Measurements from ENCODE around the gene PNMA8C.
"Not testable (repeated sequence)": the region's sequence is repeated elsewhere in the genome, so short reads cannot be mapped to it uniquely, and the experiment has no call there.

Gene PNMA8C

DNA sequence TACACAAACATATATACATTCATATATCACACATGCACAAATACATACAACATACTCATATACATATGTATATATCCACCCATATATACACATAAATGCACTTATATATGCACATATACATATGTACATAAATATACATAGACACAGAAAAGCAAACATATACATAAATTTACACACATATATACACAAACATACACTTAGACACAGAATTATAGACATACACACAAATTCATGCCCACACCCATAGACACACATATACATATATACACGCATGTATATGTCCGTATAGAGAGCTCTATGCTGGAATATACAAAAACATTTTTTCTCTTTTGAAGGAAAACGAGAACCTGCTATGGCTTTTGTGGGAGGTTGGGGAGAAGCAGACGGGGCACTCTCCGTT lies 22.0 kb upstream of the PNMA8C start:
- no peak for FAIRE-seq
- no peak for DNase-seq (ENCODE audit: insufficient read length, low spot score)
- TF ChIP-seq POLR2AphosphoS5 (IDR thresholded peaks at IDR 0.05; ENCODE audit: low read depth, low read length) (no peak), TAF1 (IDR thresholded peaks at IDR 0.05; ENCODE audit: low read depth, low read length) (no peak), POLR2A (IDR thresholded peaks at IDR 0.05; ENCODE audit: low read depth, low read length) (no peak), POU2F2 (IDR thresholded peaks at IDR 0.05; ENCODE audit: low read depth, low read length) (no peak), SPI1 (IDR thresholded peaks at IDR 0.05; ENCODE audit: low read depth, low read length) (no peak), PAX5 (IDR thresholded peaks at IDR 0.05; ENCODE audit: insufficient read depth, low read length, severe bottlenecking) (no peak)

DNA sequence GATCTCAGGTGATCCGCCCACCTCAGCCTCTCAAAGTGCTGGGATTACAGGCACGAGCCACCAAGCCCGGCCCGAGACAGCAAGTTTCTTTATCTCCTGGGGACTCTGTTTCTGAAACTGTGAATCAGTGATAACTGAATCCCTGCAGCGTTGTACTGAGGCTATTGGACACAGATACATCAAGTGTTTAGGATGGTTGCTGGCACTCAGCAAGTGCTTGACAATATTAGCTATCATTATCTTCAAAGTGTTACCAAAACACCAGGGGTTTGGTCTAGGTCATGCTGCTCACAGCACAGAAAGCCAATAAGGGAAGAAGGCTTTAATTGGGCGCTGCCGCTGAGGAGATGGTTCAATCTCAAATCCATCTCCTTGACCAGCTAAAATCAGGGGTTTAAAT lies 20.5 kb upstream of the PNMA8C start:
- TF ChIP-seq PAX5 (IDR thresholded peaks at IDR 0.05; ENCODE audit: insufficient read depth, low read length, severe bottlenecking): no peak
- no peak for TF ChIP-seq SPI1 (IDR thresholded peaks at IDR 0.05; ENCODE audit: low read depth, low read length)
- no peak for TF ChIP-seq POLR2A (IDR thresholded peaks at IDR 0.05; ENCODE audit: low read depth, low read length)
- no peak for TF ChIP-seq POLR2AphosphoS5 (IDR thresholded peaks at IDR 0.05; ENCODE audit: low read depth, low read length)
- no peak for DNase-seq (ENCODE audit: insufficient read length, low spot score)
- no peak for FAIRE-seq

DNA sequence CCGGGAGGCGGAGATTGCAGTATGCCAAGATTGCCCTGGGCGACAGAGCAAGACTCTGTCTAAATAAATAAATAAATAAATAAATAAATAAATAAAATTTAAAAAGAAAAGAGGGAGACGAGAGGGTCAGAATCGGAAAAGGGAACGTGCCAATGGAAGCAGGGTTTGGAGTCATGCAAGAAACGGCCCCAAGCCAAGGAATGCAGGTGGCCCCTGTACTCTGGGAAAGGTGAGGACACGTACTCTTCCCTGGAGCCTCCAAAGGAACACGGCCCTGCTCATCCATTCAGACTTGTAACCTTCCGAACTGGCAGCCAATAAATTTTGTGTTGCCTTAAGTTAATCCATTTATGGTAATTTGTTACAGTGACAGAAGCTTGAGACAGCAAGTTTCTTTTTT lies 19.9 kb upstream of the PNMA8C start:
- DNase-seq (ENCODE audit: insufficient read length, low spot score) (no peak), FAIRE-seq (no peak)
- TF ChIP-seq PAX5 (IDR thresholded peaks at IDR 0.05; ENCODE audit: insufficient read depth, low read length, severe bottlenecking): no peak
- no peak for TF ChIP-seq POLR2AphosphoS5 (IDR thresholded peaks at IDR 0.05; ENCODE audit: low read depth, low read length)
- TF ChIP-seq SPI1 (IDR thresholded peaks at IDR 0.05; ENCODE audit: low read depth, low read length): no peak
- no peak for TF ChIP-seq POU2F2 (IDR thresholded peaks at IDR 0.05; ENCODE audit: low read depth, low read length)
- no peak for TF ChIP-seq TAF1 (IDR thresholded peaks at IDR 0.05; ENCODE audit: low read depth, low read length)
- no peak for TF ChIP-seq POLR2A (IDR thresholded peaks at IDR 0.05; ENCODE audit: low read depth, low read length)

DNA sequence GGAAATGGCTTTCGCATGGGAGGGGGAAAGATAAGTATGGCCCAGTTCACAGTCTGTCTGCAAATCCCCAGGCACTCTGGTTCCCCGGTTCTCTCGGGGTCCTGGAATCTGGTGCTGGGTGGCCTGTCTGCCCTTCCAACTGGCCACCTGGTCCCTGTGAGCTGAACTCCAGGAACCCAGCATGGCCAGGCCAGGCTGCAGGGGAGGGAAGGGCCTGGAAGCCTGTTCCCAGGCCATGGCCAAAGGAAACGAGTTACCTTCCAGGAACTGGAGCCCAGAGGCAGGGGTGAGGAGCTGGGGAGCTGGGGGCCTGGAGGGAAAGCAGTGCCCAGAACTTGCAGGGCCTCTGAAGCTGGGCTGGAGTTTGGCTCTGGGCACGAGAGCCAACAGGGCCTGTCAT lies 19.1 kb upstream of the PNMA8C start:
- DNase-seq (ENCODE audit: insufficient read length, low spot score): no peak
- no peak for TF ChIP-seq POLR2A (IDR thresholded peaks at IDR 0.05; ENCODE audit: low read depth, low read length)
- TF ChIP-seq SPI1 (IDR thresholded peaks at IDR 0.05; ENCODE audit: low read depth, low read length): no peak
- no peak for TF ChIP-seq POU2F2 (IDR thresholded peaks at IDR 0.05; ENCODE audit: low read depth, low read length)
- no peak for TF ChIP-seq PAX5 (IDR thresholded peaks at IDR 0.05; ENCODE audit: insufficient read depth, low read length, severe bottlenecking)
- TF ChIP-seq POLR2AphosphoS5 (IDR thresholded peaks at IDR 0.05; ENCODE audit: low read depth, low read length): no peak
- no peak for TF ChIP-seq TAF1 (IDR thresholded peaks at IDR 0.05; ENCODE audit: low read depth, low read length)
- no peak for FAIRE-seq

DNA sequence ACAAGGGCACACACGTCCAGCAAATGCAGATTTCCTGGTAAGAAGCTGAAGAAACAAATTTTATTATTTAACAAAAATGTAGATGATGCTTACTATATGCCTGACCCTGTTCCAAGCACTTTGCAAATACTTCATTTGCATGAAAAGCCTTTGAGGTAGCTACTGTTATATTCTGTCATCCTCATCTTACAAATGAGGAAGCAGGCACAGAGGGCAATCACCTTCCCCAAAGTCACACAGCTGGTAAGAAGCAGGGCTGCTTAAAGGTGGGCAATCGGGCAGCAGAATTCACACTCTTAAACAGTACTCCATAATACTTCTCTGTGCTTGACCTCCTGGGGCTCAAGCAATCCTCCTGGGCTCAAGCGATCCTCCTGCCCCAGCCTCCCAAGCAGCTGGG lies 18.3 kb upstream of the PNMA8C start:
- FAIRE-seq (no peak), DNase-seq (ENCODE audit: insufficient read length, low spot score) (no peak)
- TF ChIP-seq POLR2A (IDR thresholded peaks at IDR 0.05; ENCODE audit: low read depth, low read length) (no peak), POU2F2 (IDR thresholded peaks at IDR 0.05; ENCODE audit: low read depth, low read length) (no peak), SPI1 (IDR thresholded peaks at IDR 0.05; ENCODE audit: low read depth, low read length) (no peak), PAX5 (IDR thresholded peaks at IDR 0.05; ENCODE audit: insufficient read depth, low read length, severe bottlenecking) (no peak), TAF1 (IDR thresholded peaks at IDR 0.05; ENCODE audit: low read depth, low read length) (no peak), POLR2AphosphoS5 (IDR thresholded peaks at IDR 0.05; ENCODE audit: low read depth, low read length) (no peak)

DNA sequence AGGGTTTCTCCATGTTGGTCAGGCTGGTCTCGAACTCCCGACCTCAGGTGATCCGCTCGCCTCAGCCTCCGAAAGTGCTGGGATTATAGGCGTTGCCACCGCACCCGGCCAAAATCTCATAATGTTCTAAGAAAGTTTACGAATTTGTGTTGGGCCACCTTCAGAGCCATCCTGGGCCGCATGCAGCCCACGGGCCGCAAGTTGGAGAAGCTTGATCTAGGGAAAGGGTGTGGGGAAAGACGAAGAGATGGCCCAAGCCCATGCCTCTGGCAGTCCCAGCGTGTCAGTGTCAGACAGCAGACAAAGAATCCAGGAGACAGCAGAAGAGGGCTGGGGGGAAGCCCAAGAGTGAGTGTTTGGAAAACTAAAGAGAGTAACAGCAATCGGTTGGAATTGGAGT lies 17.3 kb upstream of the PNMA8C start:
- FAIRE-seq: no peak
- no peak for TF ChIP-seq POLR2A (IDR thresholded peaks at IDR 0.05; ENCODE audit: low read depth, low read length)
- TF ChIP-seq POLR2AphosphoS5 (IDR thresholded peaks at IDR 0.05; ENCODE audit: low read depth, low read length): no peak
- TF ChIP-seq PAX5 (IDR thresholded peaks at IDR 0.05; ENCODE audit: insufficient read depth, low read length, severe bottlenecking): no peak
- TF ChIP-seq SPI1 (IDR thresholded peaks at IDR 0.05; ENCODE audit: low read depth, low read length): no peak
- TF ChIP-seq POU2F2 (IDR thresholded peaks at IDR 0.05; ENCODE audit: low read depth, low read length): no peak
- TF ChIP-seq TAF1 (IDR thresholded peaks at IDR 0.05; ENCODE audit: low read depth, low read length): no peak

DNA sequence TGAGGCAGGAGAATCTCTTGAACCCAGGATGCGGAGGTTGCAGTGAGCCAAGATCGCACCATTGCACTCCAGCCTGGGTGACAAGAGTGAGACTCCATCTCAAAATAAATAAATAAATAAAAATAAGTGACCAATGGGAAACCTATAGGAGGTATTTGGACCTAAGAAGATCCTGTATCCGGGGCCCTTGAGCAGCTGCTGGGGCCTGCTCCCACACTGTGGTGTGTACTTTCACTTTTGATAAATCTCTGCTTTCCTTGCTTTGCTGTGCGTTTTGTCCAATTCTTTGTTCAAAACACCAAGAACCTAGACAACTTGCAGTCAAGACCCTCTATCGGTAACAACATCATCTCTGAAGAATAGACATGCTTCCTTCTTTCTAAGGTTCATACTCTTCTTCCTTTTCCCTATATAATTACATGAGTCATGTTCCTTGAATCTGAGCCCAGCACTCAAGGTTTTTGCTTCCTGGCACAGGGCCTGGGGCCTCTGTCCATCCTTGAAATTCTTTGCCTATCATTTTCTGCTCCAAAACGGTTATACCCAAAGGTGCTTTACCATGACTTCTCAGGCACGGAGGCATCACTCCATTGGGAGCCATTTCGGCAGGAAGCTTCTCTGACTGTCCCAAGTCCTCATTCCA lies 14.2 kb upstream of the PNMA8C start:
- DNase-seq (ENCODE audit: insufficient read length, low spot score): no peak
- TF ChIP-seq PAX5 (IDR thresholded peaks at IDR 0.05; ENCODE audit: insufficient read depth, low read length, severe bottlenecking) (no peak), POU2F2 (IDR thresholded peaks at IDR 0.05; ENCODE audit: low read depth, low read length) (no peak), POLR2A (IDR thresholded peaks at IDR 0.05; ENCODE audit: low read depth, low read length) (no peak), TAF1 (IDR thresholded peaks at IDR 0.05; ENCODE audit: low read depth, low read length) (no peak), SPI1 (IDR thresholded peaks at IDR 0.05; ENCODE audit: low read depth, low read length) (no peak), POLR2AphosphoS5 (IDR thresholded peaks at IDR 0.05; ENCODE audit: low read depth, low read length) (no peak)
- no peak for FAIRE-seq

More for the DNA sequence above, 17.3 kb upstream of the PNMA8C start:
- no peak for DNase-seq (ENCODE audit: insufficient read length, low spot score)

DNA sequence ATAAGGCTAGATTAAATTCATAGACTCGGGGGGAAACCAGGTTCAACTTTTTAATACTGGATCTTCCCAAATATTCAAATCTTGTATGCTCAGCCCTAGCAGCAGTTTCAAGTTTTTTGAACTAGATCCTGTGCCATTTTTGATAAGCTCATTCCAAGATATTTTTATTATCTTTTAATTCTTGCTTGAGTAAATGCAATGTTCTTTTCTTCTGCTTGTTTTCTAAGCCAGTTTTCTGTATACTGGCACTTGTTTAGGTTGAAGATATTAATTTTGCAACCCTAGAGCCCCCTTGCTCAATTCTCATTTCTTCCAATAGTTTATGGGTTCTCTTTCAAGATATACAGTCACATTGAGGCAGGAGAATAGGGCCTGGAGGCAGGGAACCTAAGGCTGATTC lies 13.1 kb upstream of the PNMA8C start:
- no peak for DNase-seq (ENCODE audit: insufficient read length, low spot score)
- no peak for TF ChIP-seq POLR2A (IDR thresholded peaks at IDR 0.05; ENCODE audit: low read depth, low read length)
- no peak for TF ChIP-seq SPI1 (IDR thresholded peaks at IDR 0.05; ENCODE audit: low read depth, low read length)
- no peak for TF ChIP-seq PAX5 (IDR thresholded peaks at IDR 0.05; ENCODE audit: insufficient read depth, low read length, severe bottlenecking)
- TF ChIP-seq POU2F2 (IDR thresholded peaks at IDR 0.05; ENCODE audit: low read depth, low read length): no peak
- no peak for TF ChIP-seq POLR2AphosphoS5 (IDR thresholded peaks at IDR 0.05; ENCODE audit: low read depth, low read length)
- TF ChIP-seq TAF1 (IDR thresholded peaks at IDR 0.05; ENCODE audit: low read depth, low read length): no peak
- no peak for FAIRE-seq

DNA sequence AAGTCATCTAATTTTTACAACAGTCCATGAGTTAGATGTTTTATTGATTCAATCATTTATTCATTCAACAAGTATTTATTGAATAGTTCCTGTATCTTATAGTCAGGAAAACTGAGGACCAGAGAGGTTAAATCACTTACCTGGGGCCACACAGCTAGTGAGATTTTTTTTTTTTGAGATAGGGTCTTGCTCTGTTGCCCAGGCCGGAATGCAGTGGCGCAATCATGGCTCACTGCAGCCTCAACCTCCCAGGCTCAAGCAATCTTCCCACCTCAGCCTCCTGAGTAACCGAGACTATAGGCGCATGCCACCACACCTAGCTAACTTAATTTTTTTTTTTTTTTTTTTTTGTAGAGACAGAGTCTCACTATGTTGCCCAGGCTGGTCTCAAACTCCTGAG lies 7.0 kb upstream of the PNMA8C start:
- DNase-seq (ENCODE audit: insufficient read length, low spot score); FAIRE-seq: not testable (repeated sequence)

DNA sequence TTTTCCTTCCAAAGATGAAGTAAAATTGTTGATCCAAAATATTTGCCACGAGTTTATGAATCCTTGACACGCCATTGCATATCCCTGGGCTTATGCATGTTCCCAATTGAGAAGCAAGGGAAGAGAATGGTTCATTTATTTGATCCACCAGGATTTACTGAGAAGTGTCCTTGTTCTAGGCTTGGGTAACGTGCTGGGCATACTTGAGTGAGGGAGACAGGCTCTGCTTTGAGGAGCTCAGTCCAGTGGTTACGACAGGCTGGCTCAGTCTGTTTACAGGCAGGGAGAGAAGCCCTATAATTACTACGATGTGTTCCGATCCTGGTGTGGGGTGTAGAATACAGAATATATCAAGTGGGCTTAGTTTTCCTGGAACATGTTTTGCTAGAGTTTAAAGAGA lies 6.3 kb upstream of the PNMA8C start:
- DNase-seq (ENCODE audit: insufficient read length, low spot score) (no peak), FAIRE-seq (no peak)
- no peak for TF ChIP-seq SPI1 (IDR thresholded peaks at IDR 0.05; ENCODE audit: low read depth, low read length)
- TF ChIP-seq POLR2AphosphoS5 (IDR thresholded peaks at IDR 0.05; ENCODE audit: low read depth, low read length): no peak
- no peak for TF ChIP-seq PAX5 (IDR thresholded peaks at IDR 0.05; ENCODE audit: insufficient read depth, low read length, severe bottlenecking)
- no peak for TF ChIP-seq POLR2A (IDR thresholded peaks at IDR 0.05; ENCODE audit: low read depth, low read length)
- TF ChIP-seq TAF1 (IDR thresholded peaks at IDR 0.05; ENCODE audit: low read depth, low read length): no peak

DNA sequence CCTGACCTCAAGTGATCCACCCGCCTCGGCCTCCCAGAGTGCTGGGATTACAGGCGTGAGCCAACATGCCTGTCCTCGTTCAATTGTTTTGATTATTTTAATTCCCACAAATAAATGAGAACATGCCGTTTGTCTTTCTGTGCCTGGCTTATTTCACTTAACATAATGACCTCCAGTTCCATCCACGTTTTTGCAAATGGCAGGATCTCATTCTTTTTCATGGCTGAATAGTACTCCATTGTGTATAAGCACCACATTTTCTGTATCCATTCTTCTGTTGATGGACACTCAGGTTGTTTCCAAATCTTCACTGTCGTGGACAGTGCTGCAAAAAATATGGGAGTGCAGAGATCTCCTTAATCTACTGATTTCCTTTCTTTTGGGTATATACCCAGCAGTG lies 4.7 kb upstream of the PNMA8C start:
- DNase-seq (ENCODE audit: insufficient read length, low spot score); FAIRE-seq: not testable (repeated sequence)
